ENCODE results near the gene CPLX1.

The CPLX1 gene

GRCh38 chr4:868421-868820 is 42.5 kb upstream of the CPLX1 start:
- no peak for TF ChIP-seq CTCF (IDR thresholded peaks at IDR 0.05; ENCODE audit: insufficient read depth, missing control alignments)
- FAIRE-seq (no peak), DNase-seq (ENCODE audit: insufficient read length, low spot score) (no peak)

GRCh38 chr4:867526-868250 is 41.8 kb upstream of the CPLX1 start:
- no peak for FAIRE-seq
- no peak for DNase-seq (ENCODE audit: insufficient read length, low spot score)
- TF ChIP-seq CTCF (IDR thresholded peaks at IDR 0.05; ENCODE audit: insufficient read depth, missing control alignments) = no peak

GRCh38 chr4:866761-867390 is 40.9 kb upstream of the CPLX1 start:
- no peak for DNase-seq (ENCODE audit: insufficient read length, low spot score)
- TF ChIP-seq CTCF (IDR thresholded peaks at IDR 0.05; ENCODE audit: insufficient read depth, missing control alignments) = no peak
- FAIRE-seq = no peak

GRCh38 chr4:866068-866760 is 40.3 kb upstream of the CPLX1 start:
- FAIRE-seq = no peak
- no peak for DNase-seq (ENCODE audit: insufficient read length, low spot score)
- no peak for TF ChIP-seq CTCF (IDR thresholded peaks at IDR 0.05; ENCODE audit: insufficient read depth, missing control alignments)

GRCh38 chr4:865572-865971 is 39.6 kb upstream of the CPLX1 start:
- FAIRE-seq (no peak), DNase-seq (ENCODE audit: insufficient read length, low spot score) (no peak)
- TF ChIP-seq CTCF (IDR thresholded peaks at IDR 0.05; ENCODE audit: insufficient read depth, missing control alignments) = no peak

- no peak for FAIRE-seq
- DNase-seq (ENCODE audit: insufficient read length, low spot score) = no peak
- TF ChIP-seq CTCF (IDR thresholded peaks at IDR 0.05; ENCODE audit: insufficient read depth, missing control alignments) = no peak
Observed at GRCh38 chr4:865121-865465, 39.2 kb upstream of the CPLX1 start.

All from D721Med (cell line).